Nucleus accumbens (tissue), 56 donors: ENCODE results near the gene ATPAF2.

Source experiments
- DNase-seq, 56 donors: peaks; one replicate each; lab custom pipeline; 2025; lab: John Stamatoyannopoulos, UW

The ATPAF2 gene

DNA sequence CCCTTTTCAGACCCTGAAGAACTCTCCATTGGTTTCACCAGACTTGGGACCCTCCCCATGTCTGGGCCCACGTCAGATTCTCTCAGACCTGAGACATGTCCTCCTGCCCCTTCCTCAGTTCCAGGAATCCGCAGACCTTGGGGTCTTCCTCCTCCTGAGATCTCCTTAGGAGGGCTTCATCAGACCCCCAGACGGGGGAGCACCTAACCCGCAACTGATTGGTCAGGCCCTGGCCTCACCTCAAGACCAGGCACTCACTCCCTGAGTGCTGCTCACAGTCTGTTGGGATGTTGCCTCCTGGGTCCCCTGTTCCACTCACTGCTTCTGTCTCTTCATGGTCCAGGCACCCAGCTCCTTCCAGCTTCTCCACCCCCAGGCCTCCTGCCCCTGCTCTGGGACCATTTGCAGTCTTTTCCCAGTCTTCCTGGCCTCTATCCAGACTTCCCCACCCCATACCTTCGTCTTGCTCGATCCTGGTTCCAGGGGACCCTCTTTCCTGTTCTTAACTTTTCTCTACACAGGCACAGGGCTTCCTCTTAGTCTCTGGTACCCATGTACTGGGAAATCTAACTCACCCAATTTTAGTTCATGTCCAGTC, 1.4 kb upstream of the ATPAF2 start:
- no peak for DNase-seq

DNA sequence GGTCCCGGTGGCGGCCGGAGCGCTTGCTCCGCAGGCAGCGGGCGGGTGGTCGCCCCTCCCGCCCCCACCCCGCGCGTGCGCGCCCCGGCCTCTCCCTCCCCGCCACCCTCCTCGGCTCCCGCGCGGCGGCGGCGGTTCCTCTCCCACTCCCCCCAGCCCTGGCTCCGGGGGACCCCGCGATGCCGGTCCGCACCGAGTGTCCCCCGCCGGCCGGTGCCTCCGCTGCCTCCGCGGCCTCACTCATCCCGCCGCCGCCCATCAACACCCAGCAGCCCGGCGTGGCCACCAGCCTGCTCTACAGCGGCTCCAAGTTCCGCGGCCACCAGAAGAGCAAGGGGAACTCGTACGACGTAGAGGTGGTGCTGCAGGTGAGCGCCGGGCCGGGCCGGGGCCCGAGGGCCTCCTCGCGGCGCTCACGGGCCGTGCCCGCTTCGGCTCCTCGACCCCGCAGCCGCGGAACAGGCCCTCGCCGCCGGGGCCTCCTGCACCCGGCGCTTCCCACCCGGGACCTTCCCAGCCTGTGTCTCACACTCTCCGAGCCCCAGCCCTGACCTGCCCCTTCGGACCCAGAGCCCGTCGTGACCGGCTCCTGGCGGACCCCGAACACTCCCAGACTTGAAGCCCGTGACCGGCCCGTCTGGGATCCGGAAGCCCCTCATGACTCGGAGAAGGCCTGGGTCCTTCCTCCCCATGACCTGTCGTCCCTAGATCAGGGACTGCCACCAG, 730 bp upstream of the ATPAF2 start:
- peak in 5 of 56 donors; percentile 37 to 87 (median 59) for DNase-seq

DNA sequence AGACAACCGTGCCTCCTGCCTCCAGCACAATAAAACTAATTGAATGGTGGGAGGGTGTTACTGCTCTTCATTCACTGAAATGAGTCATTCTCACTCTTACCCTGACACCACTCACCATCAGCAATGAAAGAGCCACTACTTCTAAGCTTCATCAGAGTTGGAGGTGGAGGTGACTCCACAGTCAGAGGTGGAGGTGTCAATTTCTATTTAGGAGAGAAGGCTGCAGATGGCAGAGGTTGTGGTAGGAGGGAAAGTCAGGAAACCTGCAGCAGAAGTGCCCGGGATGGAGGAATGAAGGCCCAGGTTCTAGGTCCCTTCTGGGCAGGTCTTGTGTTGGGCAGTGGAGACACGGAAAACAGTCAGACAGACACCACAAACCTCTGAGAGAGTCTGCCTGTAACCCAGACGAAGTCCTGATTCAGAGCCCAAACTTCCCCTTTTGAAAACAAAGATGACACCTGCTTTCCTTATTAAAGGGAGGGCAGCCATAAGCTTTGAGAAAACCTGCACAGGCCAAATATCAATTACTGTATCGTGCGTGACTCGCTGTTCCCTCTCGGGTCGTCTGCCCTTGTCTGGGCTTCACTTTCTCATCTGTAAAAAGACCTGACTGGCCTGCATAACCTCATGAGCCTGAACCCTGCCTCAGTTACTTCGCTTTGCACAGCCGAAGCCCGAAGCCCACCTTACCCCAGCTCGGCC, 668 bp downstream of the ATPAF2 start:
- peak in 2 of 56 donors; percentile 15 to 34 for DNase-seq

DNA sequence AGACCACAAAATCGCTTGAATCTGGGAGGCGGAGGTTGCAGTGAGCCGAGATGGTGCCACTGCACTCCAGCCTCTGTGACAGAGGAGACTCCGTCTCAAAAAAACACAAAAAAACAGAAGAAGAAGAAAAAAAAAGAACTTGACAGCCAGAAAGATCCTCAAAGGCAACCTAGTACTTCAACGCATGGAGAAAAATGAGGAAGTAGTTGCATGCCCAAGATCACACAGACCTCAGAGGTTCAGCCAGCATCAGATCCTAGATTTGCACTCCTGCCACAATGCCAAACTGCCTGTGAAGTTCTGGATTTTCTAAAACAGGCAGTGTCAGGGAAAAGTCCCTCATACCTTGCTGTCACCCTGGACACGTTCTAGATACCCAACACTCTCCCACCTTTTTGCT, 1.5 kb downstream of the ATPAF2 start:
- DNase-seq: no peak

DNA sequence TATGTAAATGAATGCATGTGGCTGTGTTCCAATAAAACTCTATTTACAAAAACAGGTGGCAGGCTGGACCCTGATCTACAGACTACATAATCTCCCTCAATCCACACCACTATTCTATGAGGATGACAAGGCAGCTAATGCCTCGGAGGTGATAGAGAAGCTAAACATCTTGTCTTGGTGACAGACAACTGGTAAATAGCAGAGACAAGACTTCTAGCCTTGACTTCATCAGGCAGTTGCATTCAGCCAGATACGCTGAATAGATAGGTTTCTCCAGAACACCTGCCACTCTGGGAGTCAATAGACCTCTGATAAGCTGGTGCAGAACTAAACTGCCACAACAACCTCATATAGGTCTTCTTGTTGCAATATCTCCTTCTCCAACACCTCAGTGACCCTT, 3.3 kb downstream of the ATPAF2 start:
- no peak for DNase-seq

DNA sequence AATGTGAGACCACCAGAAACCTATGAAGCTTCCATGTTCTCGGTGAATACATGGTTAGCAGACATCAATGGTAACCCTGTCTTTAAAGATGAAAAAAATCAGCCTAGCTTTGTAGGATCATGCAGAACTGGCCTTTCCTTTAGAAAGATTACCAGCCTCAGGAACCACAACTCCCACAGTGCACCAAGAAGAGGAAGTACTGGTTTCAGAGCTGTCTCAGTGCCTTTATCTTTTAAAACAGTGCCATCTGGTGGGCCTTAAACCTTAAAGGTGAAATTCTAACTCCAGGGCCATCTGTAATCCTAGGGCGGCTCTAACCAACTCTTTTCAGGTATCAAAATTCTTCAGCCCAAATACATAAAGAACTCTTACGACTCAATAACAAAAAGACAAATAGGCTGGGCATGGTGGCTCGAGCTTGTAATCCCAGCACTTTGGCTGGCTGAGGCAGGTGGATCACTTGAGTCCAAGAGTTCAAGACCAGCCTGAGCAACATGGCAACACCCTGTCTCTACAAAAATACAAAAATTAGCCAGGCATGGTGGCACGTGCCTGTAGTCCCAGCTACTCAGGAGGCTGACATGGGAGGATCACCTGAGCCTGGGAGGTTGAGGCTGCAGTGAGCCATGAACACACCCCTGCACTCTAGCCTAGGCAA, 5.4 kb downstream of the ATPAF2 start:
- peak in 18 of 56 donors; percentile 7 to 60 (median 30) for DNase-seq

DNA sequence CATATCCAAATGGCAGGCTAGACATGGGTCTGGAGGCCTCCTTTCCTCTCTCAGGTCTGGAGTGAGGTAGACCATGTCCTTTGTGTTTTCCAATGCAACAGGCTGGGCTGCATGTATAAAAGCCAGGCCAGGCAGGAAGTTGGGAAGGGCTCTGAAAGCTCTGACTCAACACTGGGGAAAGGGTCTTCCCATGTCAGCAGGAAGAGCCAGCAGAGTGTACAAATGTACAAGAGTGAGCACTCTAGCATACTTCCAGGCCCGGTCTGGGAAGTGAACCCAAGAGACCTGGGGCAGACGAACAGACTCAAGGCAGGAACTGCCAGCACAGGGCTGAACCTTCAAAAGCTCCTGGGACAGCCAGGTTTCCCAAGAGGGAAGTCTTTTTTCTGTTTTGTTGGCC, 7.0 kb downstream of the ATPAF2 start:
- DNase-seq: no peak

DNA sequence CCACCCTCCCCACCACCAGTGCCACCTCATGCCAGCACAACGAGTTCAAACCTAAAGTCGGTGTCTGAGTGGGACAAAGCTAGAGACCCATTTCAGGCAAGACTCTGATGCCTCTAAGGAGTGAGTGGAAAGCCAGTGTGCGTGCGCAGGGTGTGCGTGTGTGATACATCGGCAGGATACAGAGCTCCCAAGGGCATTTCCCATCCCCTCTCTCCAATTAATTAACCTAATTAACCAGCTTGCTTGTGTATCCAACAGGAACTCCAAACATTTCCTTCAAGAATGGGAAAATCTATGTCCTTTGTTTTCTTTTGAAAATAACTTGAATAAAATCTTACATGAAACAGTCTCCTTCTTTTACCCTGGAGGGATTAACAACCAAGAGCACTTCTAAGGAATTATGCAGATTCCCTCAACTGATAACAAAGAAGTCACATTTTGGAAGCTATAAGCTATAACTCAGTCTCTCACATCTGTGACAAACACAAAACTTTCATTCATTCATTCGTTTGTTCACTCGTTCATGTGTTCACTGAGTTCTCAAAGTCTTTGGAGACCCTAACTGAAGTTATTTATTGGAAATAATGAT, 9.9 kb downstream of the ATPAF2 start:
- DNase-seq: no peak

DNA sequence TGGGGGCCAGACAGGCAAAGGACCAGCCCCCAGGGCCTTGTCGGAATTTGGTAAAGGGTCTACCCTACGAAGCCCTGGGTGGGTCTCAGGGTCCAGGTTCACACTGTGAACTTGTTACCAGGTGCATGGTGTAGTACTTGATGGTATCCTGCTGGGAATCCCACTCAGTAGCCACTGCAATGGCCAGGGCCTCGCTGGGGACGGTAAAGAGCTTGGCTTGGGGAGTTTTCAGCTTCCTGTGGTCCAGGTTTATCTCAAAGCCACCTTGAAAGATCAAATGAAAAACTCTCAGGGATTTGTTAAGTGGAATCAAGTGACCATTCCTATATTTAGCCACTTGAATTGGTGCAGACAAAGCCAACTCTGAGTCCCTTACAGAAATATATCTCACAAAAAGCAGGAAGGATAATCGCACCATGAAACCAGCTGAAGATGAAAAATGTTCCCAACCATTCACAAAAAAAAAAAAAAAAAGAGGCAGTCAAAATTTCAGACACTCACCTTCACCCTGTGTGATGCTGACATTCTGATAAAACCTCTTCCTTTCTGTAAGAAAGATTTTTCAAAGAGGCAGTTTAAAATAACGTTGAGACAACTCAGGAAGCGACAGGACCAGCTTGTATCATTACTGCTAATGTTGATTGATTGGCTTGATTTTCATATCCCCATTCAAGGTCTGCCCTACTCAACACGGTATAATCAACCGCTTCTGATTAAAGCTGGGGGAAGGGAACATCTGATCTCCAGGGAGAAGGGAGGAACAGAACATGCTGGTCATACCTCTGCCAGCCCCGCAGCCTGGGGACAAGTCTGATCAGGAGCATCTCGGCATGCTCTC, 10.6 kb downstream of the ATPAF2 start:
- no peak for DNase-seq

DNA sequence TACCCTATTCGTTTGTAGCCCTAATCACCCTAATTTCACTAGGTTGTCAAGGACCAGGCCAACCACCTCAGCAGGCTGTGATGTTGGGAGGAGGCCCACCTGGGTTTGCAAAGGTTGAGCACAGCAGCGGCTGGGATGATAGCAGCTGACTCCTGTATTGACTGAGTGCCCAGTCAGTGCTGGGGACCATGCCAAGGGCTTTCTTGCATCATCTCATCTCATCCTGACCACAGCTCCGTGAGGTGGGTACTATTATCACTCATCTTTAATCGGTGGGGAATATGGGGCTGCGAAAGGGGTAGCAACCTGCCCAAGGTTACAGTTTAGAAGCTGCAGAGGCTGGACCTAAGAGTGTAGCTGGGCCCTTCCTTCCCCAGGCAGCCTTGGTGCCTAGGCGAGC, 11.7 kb downstream of the ATPAF2 start:
- no peak for DNase-seq

DNA sequence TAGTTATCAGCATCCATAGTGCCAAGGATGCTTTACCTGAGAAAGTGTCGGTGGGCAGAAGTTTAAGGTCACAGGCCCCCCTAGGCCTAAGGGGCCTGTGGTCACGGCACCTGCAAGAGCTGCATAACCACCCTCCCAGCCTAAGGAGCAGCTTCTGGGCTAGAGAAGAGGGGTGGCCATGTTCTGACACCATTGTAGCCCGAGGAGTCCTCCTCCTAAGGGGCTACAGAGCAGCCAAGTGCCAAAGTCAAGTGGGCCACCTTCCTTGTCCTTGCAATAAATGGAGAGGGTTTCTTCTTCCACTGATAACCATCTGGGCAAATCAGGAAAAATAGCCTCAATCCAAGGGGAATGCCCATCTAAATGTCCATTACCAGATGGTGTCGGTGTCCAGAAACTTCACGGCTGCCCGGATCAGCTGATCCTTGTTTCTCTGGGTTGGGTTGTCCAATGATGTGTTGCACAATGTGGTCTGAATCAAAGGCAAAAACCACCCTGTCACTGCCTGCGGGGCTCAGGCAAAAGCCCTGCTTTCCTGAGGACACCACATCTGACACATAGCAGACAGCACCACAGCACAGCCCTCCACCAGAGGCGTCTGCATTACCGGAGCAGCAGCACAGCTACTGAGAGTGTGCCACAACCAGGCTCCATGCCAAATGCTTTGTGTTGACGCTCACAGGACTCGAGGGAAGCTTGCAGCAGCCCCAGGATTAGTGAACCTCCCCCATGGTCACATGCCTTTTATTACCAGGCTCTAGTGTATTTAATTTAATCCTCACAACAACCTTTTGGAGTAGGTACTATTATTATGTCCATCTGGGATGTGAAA, 12.8 kb downstream of the ATPAF2 start:
- peak in 29 of 56 donors; percentile 7 to 62 (median 29) for DNase-seq

DNA sequence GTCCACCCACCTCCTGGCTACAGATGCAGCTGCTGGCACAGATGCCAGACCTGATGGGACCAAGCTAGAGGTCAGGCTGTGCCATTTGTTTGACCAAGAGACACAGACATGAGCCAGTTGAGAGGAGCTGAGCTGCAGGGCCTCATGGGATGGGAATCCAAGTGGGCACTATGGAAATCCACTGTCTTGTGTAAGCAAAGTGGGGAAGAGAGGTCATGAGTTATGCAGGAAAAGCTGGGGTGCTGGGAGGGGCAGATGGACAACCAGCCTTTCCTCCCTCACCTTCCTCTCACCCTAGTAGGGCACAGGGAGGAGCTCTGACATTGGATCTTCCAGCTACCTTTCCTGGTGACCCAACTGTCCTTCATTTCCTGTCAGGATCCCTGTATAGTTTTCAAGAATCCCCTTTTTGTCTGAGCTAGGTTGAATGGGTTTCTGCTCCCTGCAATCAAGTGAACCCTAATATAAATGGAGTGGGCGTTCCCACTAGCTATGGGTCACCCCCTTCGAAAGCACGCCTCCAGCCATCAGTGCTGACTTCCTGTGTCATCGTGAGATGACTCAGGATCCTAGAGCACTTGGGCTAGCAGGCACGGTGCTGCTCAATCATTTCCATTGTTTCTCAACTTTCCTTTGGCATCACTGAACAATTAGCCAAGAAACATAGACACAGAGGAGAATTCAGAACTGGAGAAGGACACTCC, 13.6 kb downstream of the ATPAF2 start:
- DNase-seq: peak in 9 of 56 donors; percentile 9 to 62 (median 26)

DNA sequence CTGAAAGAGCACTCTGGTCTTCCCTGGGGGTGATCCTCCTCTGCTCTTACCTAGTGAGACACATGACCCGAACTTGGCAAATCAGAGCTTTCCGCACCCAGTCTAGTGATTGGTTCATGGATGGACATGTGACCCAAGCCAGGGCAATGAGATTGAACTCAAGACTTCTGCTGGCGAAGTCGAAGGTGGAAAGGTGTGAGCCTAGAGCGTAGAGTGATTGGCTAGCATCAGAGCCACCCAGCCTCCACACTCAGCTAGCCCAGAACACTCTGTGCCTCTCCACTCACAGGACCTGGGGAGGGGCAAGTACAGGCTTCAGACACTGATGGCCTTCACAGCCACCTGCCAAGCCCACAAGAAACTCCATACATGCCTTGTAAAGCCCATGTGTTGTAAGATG, 17.6 kb downstream of the ATPAF2 start:
- DNase-seq: no peak

DNA sequence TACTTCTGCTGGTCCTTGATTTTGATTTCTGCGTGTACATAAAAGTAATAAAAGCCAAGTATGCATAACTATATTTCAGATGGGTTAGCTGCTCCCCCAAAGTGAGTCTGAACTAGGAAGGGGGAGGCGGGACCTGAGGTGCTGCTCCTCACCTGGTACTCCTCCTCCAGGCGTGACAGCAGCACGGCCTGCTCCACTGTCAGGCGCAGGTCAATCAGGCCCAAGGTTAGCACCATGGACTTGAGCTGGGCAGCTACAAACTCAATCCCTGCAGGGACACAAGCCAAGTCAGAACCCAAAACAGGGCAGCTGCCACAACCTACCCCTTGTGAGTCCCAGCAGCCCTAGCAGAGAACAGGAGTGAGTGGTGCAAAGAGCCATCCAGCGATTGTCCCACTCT, 18.0 kb downstream of the ATPAF2 start:
- no peak for DNase-seq

DNA sequence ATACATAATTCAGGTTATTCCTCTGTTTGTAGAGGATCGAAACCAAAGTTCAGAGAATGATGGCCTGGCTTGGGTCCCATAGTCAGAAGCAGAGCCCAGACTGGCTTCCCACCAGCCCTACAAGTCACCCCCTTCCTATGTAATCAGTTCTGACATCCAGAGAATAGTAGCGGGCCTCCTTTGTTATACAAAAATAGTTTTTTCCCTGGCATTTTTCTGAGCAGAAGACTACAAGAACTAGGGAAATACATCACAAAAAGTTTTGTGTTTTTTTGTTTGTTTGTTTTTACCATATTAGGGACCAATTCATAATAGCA, 19.2 kb downstream of the ATPAF2 start:
- no peak for DNase-seq

DNA sequence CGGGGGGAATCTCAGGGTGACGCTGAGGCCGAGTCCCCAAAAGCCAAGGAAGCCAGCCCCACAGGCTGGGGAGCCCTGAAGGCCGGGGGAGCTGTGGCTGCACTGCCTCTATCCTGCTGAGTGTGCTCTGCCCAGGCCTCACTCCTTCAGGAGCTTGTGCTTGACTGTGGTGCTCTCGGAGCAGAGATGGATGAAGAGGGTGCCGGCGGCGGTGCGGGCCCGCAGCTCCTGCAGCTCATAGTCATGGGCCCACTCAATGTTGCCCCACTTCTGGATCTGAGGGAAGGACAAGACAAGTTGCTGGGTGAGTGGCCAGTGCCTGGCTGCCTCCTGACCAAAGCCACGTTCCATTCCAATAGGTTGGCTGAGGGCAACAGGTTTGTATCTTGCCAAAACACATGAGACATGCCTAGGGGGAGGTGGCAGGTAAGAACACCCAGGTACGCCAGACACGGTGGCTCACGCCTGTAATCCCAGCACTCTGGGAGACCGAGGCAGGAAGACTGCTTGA, 20.5 kb downstream of the ATPAF2 start:
- no peak for DNase-seq

DNA sequence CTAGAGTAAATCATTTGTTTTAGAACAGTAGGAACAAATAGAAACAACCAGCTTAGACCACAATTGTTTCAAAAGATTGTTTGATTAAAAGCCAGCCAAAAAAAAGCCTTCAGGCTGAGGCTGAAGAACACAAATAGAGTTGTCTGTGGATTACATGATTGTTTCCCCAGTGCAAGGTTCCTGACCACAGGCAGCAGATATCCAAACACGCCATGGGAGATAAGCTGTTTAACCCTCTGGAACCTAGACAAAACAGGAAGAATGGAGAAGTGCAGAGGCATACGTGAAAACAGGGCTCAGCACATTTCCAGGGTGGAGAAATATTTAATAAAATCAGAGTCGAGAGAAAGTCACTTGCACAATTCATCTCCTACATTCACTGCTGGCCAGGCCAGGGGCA, 21.0 kb downstream of the ATPAF2 start:
- DNase-seq: no peak

DNA sequence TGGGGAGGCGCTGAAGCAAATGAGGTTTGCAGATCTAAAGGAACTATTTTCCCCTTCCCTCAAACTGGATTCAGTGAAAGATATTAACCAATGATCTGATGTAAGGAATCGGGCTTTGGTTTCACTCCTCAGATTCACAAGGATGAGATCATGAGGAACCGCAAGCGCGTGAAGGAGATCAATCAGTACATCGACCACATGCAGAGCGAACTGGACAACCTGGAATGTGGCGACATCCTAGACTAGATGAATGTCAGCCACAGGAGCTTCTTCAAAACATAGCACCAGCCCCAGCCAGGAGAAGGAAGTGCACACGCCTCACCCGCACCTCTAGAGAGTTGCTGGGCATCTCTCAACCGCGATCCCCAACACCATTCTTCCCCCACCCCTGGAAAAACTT, 22.5 kb downstream of the ATPAF2 start:
- no peak for DNase-seq
